HepG2 (cell line): ENCODE data around the gene QRICH2. TPM values are rescaled to one million over a fixed set of nuclear protein-coding genes. Genes with fewer than 3 reads are reported as not detected.

Experiments
- CBX1 ChIP-seq: IDR thresholded peaks from one replicate; pipeline ENCODE4 v1.6.1; 2016; ENCODE audit warnings: antibody characterized with exemption, low read depth
- ELF1 ChIP-seq: sonication (generic); formaldehyde crosslinking; IDR thresholded peaks from 2 replicates; pipeline ENCODE4 v1.4.0; 2020; ENCODE audit warnings: missing genetic modification reagents
- ETV6 ChIP-seq: sonication (generic); formaldehyde crosslinking; conservative IDR thresholded peaks from 2 replicates; pipeline ENCODE4 v1.4.0; 2020; ENCODE audit warnings: missing genetic modification reagents
- FOXA3 ChIP-seq: IDR thresholded peaks from 2 replicates; pipeline ENCODE4 v1.6.1; 2016; ENCODE audit warnings: missing genetic modification reagents, missing compliant biosample characterization
- GTF2F1 ChIP-seq: fragments of 150-350 bp; IDR thresholded peaks from 2 replicates; pipeline ENCODE4 v1.6.1; 2014; ENCODE audit warnings: low read length
- HNRNPK ChIP-seq: fragments of 200-400 bp; formaldehyde crosslinking; IDR thresholded peaks from 2 replicates; pipeline ENCODE4 v1.6.1; 2018; ENCODE audit warnings: low read length, low read depth, moderate library complexity, mild to moderate bottlenecking; ENCODE audit not compliant: poor library complexity, severe bottlenecking
- IKZF1 ChIP-seq: fragments of 450-650 bp; IDR thresholded peaks from 2 replicates; pipeline ENCODE4 v1.7.1; 2016
- IRF1 ChIP-seq: sonication (generic); formaldehyde crosslinking; IDR thresholded peaks from 2 replicates; pipeline ENCODE4 v1.4.0; 2020; ENCODE audit warnings: low read depth, mild to moderate bottlenecking, missing genetic modification reagents
- MIER2 ChIP-seq: IDR thresholded peaks from 2 replicates; pipeline ENCODE4 v1.6.1; 2016; ENCODE audit warnings: missing biosample characterization, missing genetic modification reagents
- NAIF1 ChIP-seq: sonication (generic); formaldehyde crosslinking; IDR thresholded peaks from 2 replicates; pipeline ENCODE4 v1.5.0; 2020; ENCODE audit warnings: mild to moderate bottlenecking, missing genetic modification reagents, borderline replicate concordance
- RFXAP ChIP-seq: sonication (generic); formaldehyde crosslinking; IDR thresholded peaks from 2 replicates; pipeline ENCODE4 v1.4.0; 2020; ENCODE audit warnings: missing genetic modification reagents, borderline replicate concordance
- RXRA ChIP-seq: sonication (generic); formaldehyde crosslinking; IDR thresholded peaks from 2 replicates; pipeline ENCODE4 v1.5.1; 2020; ENCODE audit warnings: missing genetic modification reagents
- SCMH1 ChIP-seq: sonication (generic); formaldehyde crosslinking; IDR thresholded peaks from 2 replicates; pipeline ENCODE4 v1.9.0; 2021; ENCODE audit warnings: missing genetic modification reagents, mild to moderate bottlenecking, borderline replicate concordance
- TERF1 ChIP-seq: sonication (generic); formaldehyde crosslinking; IDR thresholded peaks from 2 replicates; pipeline ENCODE4 v1.8.0; 2022; ENCODE audit warnings: mild to moderate bottlenecking, missing genetic modification reagents, moderate library complexity
- ZBTB40 ChIP-seq, 2 experiments: fragments of 450-650 bp in 1 of 2; sonication (generic) in 1 of 2; formaldehyde crosslinking in 1 of 2; IDR thresholded peaks; 2 replicates each; pipeline versions ENCODE4 v1.6.1 to v1.8.0; 2016 to 2022; ENCODE audit warnings: antibody characterized with exemption in 1 of 2, mild to moderate bottlenecking in 1 of 2, missing genetic modification reagents in 1 of 2
- ZIK1 ChIP-seq: sonication (generic); formaldehyde crosslinking; IDR thresholded peaks from 2 replicates; pipeline ENCODE4 v1.5.0; 2020; ENCODE audit warnings: mild to moderate bottlenecking, low read depth, missing genetic modification reagents, borderline replicate concordance
- ZNF143 ChIP-seq: sonication (generic); formaldehyde crosslinking; IDR thresholded peaks from 2 replicates; pipeline ENCODE4 v1.4.0; 2020; ENCODE audit warnings: missing genetic modification reagents
- ZNF225 ChIP-seq: sonication (generic); formaldehyde crosslinking; IDR thresholded peaks from 2 replicates; pipeline ENCODE4 v1.4.0; 2020; ENCODE audit warnings: mild to moderate bottlenecking, missing genetic modification reagents
- ZNF703 ChIP-seq: sonication (generic); formaldehyde crosslinking; IDR thresholded peaks from 2 replicates; pipeline ENCODE4 v1.5.1; 2020; ENCODE audit warnings: missing genetic modification reagents, mild to moderate bottlenecking, moderate library complexity, borderline replicate concordance
- ZSCAN21 ChIP-seq: sonication (generic); formaldehyde crosslinking; IDR thresholded peaks from 2 replicates; pipeline ENCODE4 v1.8.0; 2022; ENCODE audit warnings: mild to moderate bottlenecking, missing genetic modification reagents, moderate library complexity, borderline replicate concordance
- polyA plus RNA-seq, 8 experiments: library from polyadenylated mRNA; depleted of rRNA in 3 of 8; stranded (reverse) in 7 of 8; unstranded in 1 of 8; fragments of >200 nt; fragmentation: Illumina TruSeq in 4 of 8; extraction: Trizol in 4 of 8; gene quantifications; 2 replicates each; pipeline versions ENCODE4 v1.2.1 to v1.2.3, GENCODE V29; 2011 to 2016; ENCODE audit warnings: low read depth in 4 of 8, missing spikeins in 1 of 8, mixed read lengths in 1 of 8; ENCODE audit not compliant: insufficient read depth in 1 of 8
- total RNA-seq, 5 experiments: library from RNA; depleted of rRNA; stranded (reverse); fragments of >200 nt; fragmentation: Illumina TruSeq; extraction: Trizol; gene quantifications; 2 replicates each; pipeline ENCODE4 v1.2.3, GENCODE V29; 2016; ENCODE audit warnings: low read depth in 1 of 5

Gene QRICH2
- total and polyA plus RNA-seq, 2 of the 13 experiments (the other 11 are each of a cell fraction or from before 2014, with no cell fraction given), result 3.7 to 5.7 TPM

- no peak for TF ChIP-seq RFXAP (CRISPR knock-in tag)
- no peak for TF ChIP-seq SCMH1 (CRISPR knock-in tag)
- no peak for TF ChIP-seq CBX1
- no peak for TF ChIP-seq IKZF1
- no peak for TF ChIP-seq ZBTB40 (IDR thresholded peaks at IDR 0.05)
- TF ChIP-seq ZBTB40 (CRISPR knock-in tag; IDR thresholded peaks at IDR 0.05), result no peak
- no peak for TF ChIP-seq ZNF703 (CRISPR knock-in tag)
- TF ChIP-seq RXRA, result no peak
- TF ChIP-seq ETV6 (CRISPR knock-in tag), result no peak
- no peak for TF ChIP-seq MIER2 (CRISPR knock-in tag)
- no peak for TF ChIP-seq ELF1
- no peak for TF ChIP-seq GTF2F1
- TF ChIP-seq TERF1 (CRISPR knock-in tag), result no peak
- TF ChIP-seq HNRNPK, result no peak
- TF ChIP-seq IRF1 (CRISPR knock-in tag), result no peak
- no peak for TF ChIP-seq ZSCAN21
- TF ChIP-seq ZNF143 (CRISPR knock-in tag), result no peak
- no peak for TF ChIP-seq NAIF1 (CRISPR knock-in tag)
- no peak for TF ChIP-seq ZNF225 (CRISPR knock-in tag)
- no peak for TF ChIP-seq ZIK1 (CRISPR knock-in tag)
- TF ChIP-seq FOXA3, result peak; percentile 52; the same call in 1 of the 2 replicates
These were observed 37.4 kb upstream of the QRICH2 start (continued) for GRCh38 chr17:76345377-76345974.
